RCC 7860 (cell line): ENCODE measurements around the gene NEXN.
"Not testable (repeated sequence)": the region's sequence is repeated elsewhere in the genome, so short reads cannot be mapped to it uniquely, and the experiment has no call there.

Experiments used
- DNase-seq: peaks from one replicate; pipeline ENCODE4 v3.0.0-alpha.2; 2015; ENCODE audit warnings: low spot score
- FAIRE-seq: peaks from 2 replicates; lab custom pipeline; 2012; peaks lifted over from hg19 to GRCh38; lab: Jason Lieb, UNC

The NEXN gene

DNA sequence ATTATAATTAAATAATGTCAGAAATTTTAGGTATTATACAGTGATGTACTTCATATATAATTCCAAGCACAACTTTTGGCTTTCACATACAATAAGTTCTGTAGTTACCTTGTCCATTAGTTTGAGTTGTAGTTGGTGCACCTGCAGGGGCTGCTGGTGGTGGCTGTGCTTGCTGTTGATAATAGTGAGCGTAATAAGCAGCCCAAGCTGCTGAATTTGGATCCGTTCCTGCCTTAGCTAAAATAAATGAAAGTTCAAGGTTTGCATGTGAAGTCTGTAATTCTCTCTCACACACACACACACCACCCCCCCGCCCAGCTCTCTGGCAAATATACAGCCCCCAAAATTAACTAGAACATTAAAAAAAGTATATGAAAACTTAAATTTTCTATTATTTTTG lies 68.0 kb downstream of the NEXN start:
- FAIRE-seq (no peak), DNase-seq (no peak)

DNA sequence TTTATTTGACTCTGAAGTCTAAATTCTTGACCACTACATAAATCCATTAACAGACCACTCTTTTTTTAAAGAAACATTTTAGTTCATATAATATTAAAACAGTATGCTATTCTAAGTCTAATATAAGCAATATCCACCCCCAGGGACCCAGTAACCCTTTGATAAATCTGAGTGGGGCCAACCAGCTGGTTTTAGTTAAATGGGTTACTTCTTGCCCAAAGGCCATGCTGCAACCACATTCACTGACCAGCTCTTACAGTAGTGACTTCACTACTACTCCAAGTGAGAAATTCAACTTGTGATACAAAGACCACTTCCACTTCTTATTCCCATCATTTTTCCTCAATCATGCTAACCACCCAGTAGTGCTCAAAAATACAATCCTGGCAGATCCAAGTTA lies 70.0 kb downstream of the NEXN start:
- FAIRE-seq (no peak), DNase-seq (no peak)

DNA sequence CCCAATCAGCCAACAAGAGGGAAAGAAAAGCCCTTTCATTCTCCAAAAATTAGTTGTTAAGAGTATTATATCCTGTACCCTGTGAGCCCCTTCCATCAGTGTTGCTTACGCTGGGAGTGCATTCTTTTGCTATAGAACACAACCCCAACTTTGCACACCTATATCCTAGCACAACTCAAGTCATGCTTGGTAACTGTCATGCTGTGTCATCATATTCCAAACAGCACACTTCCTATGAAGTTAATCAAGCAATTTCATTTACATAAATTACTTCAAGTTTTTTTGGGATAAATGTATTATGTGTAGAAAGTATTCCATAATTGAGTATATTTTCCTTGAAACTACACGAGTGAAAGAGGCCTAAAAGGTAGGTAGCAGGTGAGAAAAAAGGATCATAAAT lies 70.4 kb downstream of the NEXN start:
- FAIRE-seq (no peak), DNase-seq (no peak)

DNA sequence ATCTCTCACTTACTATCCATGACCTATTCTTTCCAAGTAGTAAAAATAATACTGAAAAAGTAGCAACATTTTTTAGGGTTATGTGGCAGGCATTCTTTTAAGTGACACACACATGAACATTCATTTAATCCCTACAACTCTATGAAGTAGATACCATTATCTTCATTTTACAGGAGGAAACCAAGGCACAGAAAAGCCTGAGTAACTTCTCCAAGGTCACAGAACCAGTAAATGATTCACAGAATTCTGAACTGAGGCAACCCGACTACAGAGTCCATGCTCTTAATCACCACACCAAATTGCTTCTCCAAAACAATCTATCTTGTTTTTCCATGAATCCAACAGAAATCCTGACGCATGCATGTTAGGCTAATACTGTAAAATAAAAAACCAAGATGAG lies 73.0 kb downstream of the NEXN start:
- DNase-seq: peak; percentile 26
- peak; percentile 78 for FAIRE-seq

DNA sequence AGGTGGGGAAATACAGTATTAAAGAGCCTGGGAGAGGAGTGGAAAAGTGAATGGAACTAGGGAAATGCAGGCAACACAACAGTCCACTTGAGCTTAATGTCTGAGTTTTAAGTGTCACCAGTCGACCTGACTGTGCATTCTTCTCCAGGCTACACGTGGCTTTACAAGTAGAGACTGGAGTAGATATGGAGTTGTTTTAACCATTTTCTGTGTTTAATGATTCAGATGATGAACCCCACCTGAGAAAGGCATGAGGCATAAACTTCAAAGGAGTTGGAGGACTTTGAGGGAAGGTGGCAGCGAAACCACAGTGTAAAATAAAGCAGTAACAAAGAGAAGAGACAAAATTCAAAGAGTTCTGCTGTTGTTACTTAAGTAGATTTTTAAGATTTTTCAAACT lies 77.9 kb downstream of the NEXN start:
- no peak for FAIRE-seq
- DNase-seq: no peak

DNA sequence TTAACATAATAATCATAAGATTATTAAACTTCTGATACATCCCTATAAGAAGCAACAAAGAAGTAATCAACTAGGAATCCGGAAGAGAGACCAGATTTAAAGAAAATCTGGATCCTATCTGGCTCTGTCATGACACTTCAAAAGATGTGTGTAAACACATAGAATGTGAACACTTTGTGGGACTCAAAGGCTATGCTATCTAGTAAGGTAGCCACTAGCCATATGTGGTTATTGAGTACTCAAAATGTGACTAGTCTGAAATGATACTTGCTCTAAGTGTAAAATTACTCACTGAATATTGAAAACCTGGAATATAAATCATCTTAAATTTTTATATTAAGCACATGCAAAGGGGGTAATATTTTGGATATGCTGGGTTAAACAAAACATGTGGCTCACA lies 81.8 kb downstream of the NEXN start:
- no peak for FAIRE-seq

DNA sequence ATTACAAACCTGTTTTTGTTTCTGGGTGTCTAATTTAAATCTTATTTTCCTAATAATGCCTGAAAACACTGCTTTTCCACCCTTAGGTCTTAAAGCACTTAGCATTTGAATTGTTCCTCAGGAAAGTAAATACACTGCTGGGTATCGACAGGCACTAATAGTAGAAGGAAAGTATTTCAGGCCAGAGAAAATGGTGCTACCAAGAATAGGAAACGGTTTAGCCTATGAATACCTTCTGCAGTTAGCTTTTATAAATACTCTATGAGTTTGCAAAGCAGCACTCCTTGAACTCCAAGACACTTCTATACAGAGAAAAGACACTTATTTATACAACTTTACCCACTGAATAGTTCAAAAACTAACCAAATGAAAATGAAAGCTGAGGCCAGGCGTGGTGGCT lies 83.7 kb downstream of the NEXN start:
- FAIRE-seq: no peak
- no peak for DNase-seq

More for the DNA sequence above, 81.8 kb downstream of the NEXN start:
- no peak for DNase-seq

DNA sequence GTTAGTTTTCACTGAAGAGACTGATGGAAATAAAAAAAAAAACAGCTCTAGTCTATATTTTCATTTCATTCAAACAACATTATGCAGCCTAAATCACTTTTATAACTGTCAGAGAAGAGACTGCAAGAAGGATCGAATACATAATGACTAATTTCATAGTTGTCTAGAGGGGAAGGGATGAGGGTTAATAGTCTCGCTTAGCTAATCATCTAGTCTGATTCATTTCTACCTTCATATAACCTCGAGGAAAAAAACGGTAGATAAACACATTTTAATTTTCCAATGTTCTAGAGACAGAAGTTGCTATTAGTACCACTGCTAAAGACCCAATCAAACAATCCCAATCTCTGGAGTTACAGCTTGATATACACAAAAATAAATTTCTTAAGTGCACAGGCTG lies 87.0 kb downstream of the NEXN start:
- DNase-seq (peak; percentile 33), FAIRE-seq (peak; percentile 76)

DNA sequence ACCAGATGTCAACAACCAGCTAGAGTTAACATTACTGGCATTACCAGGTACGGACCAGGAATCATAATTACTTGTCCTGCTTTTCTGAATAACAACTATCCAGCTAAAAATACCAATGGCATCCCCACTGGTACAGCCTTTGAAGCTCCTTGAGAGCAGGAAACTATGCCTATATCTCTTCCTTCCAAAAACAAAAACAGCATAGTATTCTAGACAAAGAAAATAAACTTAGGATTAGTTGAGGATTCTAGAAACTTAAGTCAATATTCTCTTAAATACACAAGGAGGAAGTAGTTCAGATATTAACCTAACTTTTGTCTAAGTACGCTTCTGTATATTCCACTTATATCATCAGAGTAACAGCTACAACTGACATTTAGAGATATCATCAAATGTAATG lies 87.5 kb downstream of the NEXN start:
- no peak for DNase-seq
- no peak for FAIRE-seq

DNA sequence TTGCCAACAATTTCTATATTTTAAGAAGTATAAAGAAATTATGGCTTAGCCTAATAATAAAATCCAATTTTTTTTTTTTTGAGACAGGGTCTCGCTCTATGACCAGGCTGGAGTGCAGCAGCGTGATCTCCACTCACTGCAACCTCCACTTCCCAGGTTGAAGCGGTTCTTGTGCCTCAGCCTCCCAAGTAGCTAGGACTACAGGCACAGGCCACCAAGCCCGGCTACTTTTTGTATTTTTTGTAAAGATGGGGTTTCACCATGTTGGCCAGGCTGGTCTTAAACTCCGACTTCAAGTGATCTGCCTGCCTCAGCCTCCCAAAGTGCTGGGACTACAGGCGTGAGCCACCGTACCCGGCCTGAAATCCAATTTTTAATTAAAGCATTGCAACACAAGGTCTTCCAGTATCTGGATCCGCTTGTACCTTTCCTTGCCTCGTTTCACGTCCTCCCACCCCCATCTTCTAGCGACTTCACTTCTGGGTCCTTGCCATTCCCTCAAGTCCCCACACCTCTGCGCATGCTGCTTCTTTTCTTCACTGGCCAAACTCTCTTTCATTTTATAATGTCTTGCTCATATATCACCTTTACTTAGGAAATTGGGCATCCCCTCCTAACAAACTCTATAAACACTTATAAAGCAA lies 88.1 kb downstream of the NEXN start:
- no peak for FAIRE-seq
- no peak for DNase-seq

DNA sequence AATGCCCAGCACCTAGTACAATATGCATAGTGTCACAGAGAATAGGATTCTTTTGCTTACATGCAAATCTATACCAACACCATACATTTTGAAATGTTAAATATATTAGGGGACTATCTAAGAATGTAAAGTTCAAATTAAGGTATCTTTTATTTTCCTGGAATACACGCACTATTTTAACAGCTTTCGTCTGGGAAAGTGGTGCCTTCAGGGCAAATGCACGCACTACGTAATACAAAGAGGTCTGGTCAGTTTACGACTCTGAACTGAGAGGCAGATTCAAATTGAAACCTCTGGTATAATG lies 89.5 kb downstream of the NEXN start:
- no peak for DNase-seq
- no peak for FAIRE-seq

DNA sequence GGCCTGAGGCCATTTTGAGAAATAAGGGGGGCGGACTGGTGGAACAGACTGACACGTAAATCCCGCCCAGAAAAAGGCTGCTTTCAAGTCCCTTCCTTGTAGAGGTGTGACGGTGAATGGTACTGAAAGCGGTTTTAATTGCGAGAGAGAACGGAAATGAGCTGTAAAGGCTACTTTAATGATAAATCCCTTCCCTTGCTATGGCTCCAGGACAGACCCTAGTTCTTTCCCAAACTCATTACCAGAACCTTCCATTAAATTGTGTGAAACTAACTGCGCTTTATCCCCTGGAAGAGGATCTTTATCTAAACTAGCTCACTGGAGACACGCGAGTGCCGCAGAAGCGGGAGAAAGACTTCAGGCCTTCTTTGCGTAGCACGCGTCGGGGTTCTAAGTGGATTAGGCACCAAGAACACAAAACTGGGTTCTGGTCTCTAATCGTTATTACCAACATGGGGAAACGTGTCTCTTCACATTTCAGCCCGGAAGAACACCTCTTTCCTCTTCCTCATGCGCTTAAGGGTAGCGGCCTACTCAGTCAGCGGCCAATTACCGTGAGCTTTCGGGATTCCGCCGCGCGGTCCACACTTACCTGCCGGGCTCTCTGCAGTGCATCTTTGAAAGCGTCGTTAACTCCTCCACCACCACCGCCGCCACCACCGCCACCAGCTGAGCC lies 90.0 kb downstream of the NEXN start:
- peak; percentile 81 for DNase-seq
- FAIRE-seq: peak; percentile 64

DNA sequence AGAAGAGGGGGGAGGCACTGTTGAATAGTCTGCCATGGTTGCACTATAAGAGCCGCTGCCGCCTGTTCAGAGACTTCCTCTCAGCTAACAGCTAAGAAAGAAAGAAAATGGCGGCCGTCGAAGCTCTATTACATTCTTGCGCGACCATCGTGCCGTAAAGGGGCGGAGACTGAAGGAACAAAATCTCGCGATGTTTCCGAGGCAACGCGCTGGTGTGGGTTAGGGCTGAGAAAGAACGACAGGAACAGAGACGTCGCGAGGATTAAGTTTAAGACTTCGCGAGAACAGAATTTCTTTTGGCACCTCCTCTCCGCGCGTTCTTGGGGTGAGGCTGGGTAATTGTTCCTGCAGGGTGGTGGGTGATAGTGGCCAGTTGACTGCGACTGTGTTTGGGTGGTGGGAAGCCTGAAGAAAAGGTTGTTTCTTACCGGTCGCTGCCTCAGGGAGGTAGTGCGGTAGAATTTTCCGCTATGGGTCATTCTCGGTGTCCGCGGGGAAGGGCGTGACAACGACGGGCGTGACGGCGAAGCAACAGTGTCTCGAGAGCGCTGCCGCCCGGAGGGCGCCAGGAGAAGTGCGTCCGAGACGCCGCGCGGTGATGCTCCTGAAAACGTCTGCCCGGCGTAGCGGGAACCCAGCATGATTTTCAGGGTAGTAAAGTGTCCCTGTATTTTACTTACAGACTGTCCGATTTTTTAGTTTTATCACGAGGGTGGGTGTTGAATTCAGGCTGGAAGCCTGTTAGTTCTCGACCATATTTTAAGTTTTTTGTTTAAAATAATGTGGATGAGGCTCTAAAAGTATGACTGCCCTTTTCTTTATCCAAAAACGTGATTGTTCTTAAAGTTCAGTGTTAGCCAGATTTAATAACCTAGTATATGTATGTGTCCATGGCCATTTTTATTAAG lies 90.8 kb downstream of the NEXN start, which contains the start of gene FUBP1:
Gene FUBP1, minus strand, starts transcription at position 104 of the 908 bp plus-strand sequence. Its CDS starts 68 bp downstream, at position 36.
- peak; percentile 98 for DNase-seq
- FAIRE-seq: peak; percentile 90

DNA sequence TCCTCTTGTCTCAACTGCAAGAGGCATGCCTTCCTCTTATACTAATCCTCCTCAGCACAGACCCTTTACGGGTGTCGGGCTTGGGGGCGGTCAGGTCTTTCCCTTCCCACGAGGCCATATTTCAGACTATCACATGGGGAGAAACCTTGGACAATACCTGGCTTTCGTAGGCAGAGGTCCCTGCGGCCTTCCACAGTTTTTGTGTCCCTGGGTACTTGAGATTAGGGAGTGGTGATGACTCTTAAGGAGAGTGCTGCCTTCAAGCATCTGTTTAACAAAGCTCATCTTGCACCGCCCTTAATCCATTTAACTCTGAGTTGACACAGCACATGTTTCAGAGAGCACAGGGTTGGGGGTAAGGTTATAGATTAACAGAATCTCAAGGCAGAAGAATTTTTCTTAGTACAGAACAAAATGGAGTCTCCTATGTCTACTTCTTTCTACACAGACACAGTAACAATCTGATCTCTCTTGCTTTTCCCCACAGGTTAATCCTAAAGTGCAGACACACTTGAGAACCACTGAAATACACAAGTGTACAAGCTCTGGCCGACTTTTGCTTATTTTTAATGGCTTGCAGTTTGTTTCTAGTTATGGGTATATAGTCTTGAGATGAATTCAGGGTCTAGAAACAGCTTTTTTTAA lies 95.0 kb downstream of the NEXN start:
- not testable (repeated sequence) for DNase-seq
- peak; percentile 31 for FAIRE-seq

DNA sequence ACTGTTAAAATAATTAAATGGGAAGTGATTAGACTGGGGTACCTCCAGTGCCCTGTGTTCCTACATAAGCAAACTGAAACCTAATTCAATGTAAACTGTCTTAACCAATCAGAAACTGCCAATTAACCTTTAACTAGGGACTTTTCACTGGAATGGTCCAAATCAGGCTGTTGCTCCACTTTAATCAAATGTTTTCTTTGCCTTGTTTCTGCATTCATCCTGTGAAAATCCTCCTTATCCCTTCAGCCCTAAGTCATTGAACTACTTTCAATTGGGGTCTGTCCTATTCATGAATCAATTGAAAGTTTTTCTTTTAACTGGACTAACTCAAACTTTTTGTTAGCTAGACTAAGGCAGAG lies 95.6 kb downstream of the NEXN start:
- DNase-seq (no peak), FAIRE-seq (no peak)

DNA sequence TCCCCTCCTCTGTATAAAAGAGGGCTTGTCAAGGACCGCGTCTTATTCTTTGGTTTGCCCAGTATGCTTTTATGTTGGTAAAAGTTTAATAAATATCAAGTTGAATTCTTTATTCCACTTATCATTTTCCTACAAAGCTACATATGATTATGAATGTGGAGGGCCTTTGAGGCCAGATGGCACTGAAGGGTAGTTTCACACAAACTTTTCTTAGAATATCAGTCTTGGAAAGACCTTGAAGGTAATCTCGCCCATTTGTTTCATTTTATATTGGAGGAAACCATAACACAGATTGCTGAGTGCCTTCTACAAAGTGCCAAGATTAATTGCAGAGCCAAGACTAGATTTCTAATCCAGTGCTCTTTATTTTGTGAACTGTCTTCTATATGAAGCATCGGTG lies 96.2 kb downstream of the NEXN start:
- no peak for FAIRE-seq

DNA sequence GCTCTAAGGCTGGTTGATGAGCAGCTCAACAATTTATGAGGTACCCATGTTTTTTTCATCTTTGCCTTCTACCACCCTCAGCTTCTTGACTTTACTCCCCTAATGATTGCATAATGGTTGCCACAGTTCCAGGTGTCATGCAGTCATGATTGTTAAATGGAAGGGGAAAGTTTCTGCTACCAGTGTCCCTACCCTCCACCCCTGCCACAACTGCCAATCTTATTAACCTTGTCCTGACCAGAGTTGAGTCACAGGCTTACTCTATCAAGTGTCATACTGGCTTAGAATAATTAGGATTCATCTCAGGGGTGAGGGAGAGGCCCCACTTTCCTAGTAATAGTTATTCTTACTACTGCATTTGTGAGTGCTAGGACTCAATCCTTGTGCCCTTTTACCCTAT lies 98.4 kb downstream of the NEXN start:
- DNase-seq (no peak), FAIRE-seq (no peak)

More for the DNA sequence above, 96.2 kb downstream of the NEXN start:
- no peak for DNase-seq

DNA sequence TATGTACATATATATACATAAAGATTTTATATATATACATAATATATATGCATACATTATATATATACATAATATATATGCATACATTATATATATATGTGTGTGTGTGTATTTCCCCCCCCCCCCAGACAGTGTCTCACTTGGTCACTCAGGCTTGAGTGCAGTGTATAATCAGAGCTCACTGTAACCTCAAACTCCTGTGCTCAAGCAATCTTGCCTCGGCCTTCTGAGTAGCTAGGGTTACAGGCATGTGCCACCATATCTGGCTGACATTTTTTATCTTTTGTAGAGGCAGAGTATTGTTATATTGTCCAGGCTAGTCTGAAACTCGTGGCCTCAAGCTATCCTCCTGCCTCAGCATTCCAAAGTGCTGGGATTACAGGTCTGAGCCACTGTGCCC lies 99.5 kb downstream of the NEXN start:
- FAIRE-seq: no peak
- DNase-seq: no peak

DNA sequence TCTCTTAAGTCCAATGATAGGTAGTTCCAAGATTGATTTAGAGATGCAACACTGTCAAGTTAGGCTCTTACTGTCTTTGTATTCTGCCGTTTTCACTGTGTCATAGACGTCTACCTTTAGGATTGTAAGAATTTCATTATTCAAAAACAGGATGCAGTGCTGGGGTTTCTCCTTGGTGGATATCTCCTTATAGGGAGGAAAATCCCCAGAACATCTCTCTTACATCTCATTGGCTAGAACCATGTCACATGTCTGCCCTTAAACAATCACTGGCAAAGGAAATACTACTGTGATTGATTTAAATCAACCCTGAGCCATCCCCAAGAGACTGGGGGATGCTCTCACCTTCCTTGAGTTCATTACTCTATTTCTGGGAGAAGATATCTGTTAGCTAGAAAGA lies 101.3 kb downstream of the NEXN start:
- no peak for FAIRE-seq
- no peak for DNase-seq

DNA sequence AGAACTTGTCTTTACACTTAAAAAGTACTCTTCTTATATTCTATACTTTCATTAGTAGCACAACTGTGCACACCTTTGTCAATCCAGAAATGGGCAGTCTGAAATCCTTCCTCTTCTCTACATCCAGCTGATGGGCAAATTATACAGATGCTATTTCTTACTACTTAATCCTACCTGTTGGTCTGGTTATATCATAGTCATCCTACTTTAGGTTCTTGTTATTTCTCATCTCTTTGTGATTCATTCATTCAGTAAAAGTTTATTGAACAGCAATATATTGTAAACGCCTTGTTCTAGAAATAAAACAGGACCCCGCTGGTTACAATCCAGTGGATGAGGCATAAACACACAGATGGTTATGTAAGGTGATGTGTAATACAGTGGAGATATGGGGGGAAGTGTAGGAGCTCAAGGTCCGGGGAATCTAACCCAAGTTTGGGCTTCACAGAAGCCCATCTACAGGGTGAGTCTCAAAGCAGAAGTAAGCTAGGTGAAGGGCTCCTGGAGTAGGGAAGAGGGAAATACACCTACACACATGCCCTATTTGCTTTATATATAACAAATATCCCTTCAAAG lies 102.3 kb downstream of the NEXN start:
- DNase-seq (no peak), FAIRE-seq (no peak)

DNA sequence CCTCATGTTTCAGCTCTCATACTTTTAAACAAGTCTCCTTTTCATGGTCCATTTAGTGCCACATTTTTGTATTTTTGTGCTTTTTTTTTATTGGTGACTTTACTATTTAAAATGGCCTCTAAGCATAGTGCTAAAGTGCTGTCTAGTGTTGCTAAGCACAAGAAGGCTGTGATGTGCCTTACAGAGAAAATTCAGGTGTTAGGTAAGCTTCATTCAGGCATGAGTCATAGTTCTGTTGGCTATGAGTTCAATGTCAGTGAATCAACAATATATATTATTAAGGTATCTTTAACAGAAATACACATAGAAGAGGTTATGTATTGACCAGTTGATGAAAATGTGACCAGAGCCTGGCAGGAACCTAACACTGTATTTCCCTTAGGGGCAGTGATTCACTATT lies 103.2 kb downstream of the NEXN start:
- DNase-seq (no peak), FAIRE-seq (no peak)
